GM23338 (cell line): ENCODE data around the gene CEACAM7.

ENCODE experiments used
- CREB1 ChIP-seq: fragments of 250-450 bp; sonication (Bioruptor Pico); IDR thresholded peaks from 2 replicates; pipeline ENCODE4 v1.5.0; 2020; ENCODE audit warnings: low read depth, mild to moderate bottlenecking, moderate library complexity
- CTCF ChIP-seq, 2 experiments: fragments of 200-600 bp in 1 of 2; sonication (generic) in 1 of 2; conservative IDR thresholded peaks; 2 replicates each; pipeline versions ENCODE4 v1.5.1 to v1.6.1; 2016 to 2017; ENCODE audit warnings: antibody characterized with exemption in 2 of 2, low read depth in 2 of 2, mild to moderate bottlenecking in 2 of 2, moderate library complexity in 1 of 2
- ETS1 ChIP-seq: IDR thresholded peaks from 2 replicates; pipeline ENCODE4 v1.6.1; 2016; ENCODE audit warnings: antibody characterized with exemption
- EZH2 ChIP-seq: fragments of 200-600 bp; sonication (generic); IDR thresholded peaks from one replicate; pipeline ENCODE4 v1.8.0; 2017; ENCODE audit warnings: antibody characterized with exemption, mild to moderate bottlenecking, low read depth; ENCODE audit not compliant: unreplicated experiment
- EZH2phosphoT487 ChIP-seq: fragments of 200-600 bp; sonication (generic); IDR thresholded peaks from one replicate; pipeline ENCODE4 v1.8.1; 2018; ENCODE audit warnings: antibody characterized with exemption; ENCODE audit not compliant: unreplicated experiment
- JUNB ChIP-seq: IDR thresholded peaks from one replicate; pipeline ENCODE4 v1.6.1; 2016; ENCODE audit warnings: antibody characterized with exemption; ENCODE audit not compliant: unreplicated experiment
- NANOG ChIP-seq: IDR thresholded peaks from 2 replicates; pipeline ENCODE4 v1.6.1; 2016; ENCODE audit warnings: antibody characterized with exemption, borderline replicate concordance
- POLR2AphosphoS5 ChIP-seq: IDR thresholded peaks from 2 replicates; pipeline ENCODE4 v1.6.1; 2016; ENCODE audit warnings: antibody characterized with exemption, low read depth
- REST ChIP-seq: IDR thresholded peaks from one replicate; pipeline ENCODE4 v1.6.1; 2018; ENCODE audit warnings: antibody characterized with exemption; ENCODE audit not compliant: unreplicated experiment
- STAT1 ChIP-seq: IDR thresholded peaks from one replicate; pipeline ENCODE4 v1.6.1; 2016; ENCODE audit warnings: antibody characterized with exemption; ENCODE audit not compliant: unreplicated experiment
- ZNF114 ChIP-seq: fragments of 250-450 bp; sonication (Bioruptor Pico); IDR thresholded peaks from 2 replicates; pipeline ENCODE4 v1.5.0; 2020; ENCODE audit warnings: mild to moderate bottlenecking, moderate library complexity
- ZNF331 ChIP-seq: fragments of 250-450 bp; sonication (Bioruptor Pico); IDR thresholded peaks from 2 replicates; pipeline ENCODE4 v1.5.0; 2020; ENCODE audit warnings: low read depth, mild to moderate bottlenecking, moderate library complexity
- ZNF462 ChIP-seq: fragments of 250-450 bp; sonication (Bioruptor Pico); IDR thresholded peaks from 2 replicates; pipeline ENCODE4 v1.5.0; 2020; ENCODE audit warnings: mild to moderate bottlenecking, moderate library complexity

- TF ChIP-seq EZH2, result no peak
- no peak for TF ChIP-seq CTCF (conservative IDR thresholded peaks at IDR 0.05; ENCODE audit: low read depth in 2 of 2)
- TF ChIP-seq CREB1 (CRISPR knock-in tag), result no peak
- TF ChIP-seq POLR2AphosphoS5, result no peak
- no peak for TF ChIP-seq ZNF114 (CRISPR knock-in tag)
- no peak for TF ChIP-seq EZH2phosphoT487
- no peak for TF ChIP-seq REST
- no peak for TF ChIP-seq STAT1
- no peak for TF ChIP-seq ZNF462 (CRISPR knock-in tag)
- TF ChIP-seq ETS1, result no peak
- no peak for TF ChIP-seq ZNF331
- TF ChIP-seq NANOG, result no peak
- no peak for TF ChIP-seq JUNB
These were observed 50.6 kb downstream of the CEACAM7 start for GRCh38 chr19:41637484-41637883.
